ENCODE results near the gene FSCN2. TPM values are rescaled to one million over a fixed set of nuclear protein-coding genes. Genes with fewer than 3 reads are reported as not detected.
"Not testable (repeated sequence)": the region's sequence is repeated elsewhere in the genome, so short reads cannot be mapped to it uniquely, and the experiment has no call there.

FSCN2 gene
- total RNA-seq, 1 donor from 2014 or later, result 1.7 TPM

DNA sequence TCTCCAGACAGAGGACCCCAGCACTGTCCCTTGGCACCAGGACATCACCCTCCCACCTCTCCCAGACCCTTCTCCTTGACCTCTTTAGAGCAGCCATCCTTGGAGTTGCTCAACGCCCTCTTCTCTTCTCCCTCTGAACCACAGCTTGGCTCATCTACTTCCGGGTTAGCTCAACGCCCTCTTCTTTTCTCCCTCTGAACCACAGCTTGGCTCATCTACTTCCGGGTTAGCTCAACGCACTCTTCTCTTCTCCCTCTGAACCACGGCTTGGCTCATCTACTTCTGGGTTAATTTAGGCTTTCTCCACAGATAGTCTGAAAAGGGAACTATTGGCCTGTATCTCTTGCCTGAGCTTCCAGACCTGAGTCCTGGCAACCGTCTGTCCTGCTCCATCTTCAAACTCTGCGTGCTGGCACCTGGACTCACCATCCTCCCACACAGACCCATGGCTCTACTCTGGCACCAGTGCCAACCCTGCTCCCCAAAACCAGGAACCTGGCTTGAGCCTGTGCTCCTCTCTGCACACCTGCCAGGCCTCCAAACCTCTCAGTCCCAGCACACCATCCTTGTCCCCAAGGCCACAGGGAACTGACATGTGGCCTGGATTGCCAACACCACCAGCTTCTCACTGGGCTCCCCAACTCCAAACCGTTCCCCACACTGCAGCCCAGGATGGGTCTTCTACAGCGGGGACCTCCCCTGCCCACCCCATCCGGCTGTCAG lies 49.3 kb downstream of the FSCN2 start:
- no peak for DNase-seq

DNA sequence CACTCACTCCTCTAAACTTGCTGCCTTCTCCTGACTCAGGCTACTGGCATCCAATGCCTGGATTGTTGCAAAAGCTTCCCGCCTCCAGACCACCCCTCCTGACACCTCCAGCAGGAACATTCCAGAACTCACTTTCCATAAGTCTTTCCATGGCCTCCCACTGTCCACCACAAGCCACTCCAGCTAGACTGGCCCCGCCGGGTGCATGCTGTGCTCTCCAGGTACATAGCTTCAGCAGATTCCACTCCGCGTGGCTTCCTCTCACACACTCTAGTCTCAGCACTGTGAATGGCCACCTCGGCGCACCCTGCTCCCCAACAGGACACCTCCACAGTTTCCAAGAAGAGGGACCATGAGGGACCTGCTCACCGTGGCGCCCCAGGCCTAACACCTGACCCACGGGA lies 49.9 kb downstream of the FSCN2 start:
- no peak for DNase-seq

DNA sequence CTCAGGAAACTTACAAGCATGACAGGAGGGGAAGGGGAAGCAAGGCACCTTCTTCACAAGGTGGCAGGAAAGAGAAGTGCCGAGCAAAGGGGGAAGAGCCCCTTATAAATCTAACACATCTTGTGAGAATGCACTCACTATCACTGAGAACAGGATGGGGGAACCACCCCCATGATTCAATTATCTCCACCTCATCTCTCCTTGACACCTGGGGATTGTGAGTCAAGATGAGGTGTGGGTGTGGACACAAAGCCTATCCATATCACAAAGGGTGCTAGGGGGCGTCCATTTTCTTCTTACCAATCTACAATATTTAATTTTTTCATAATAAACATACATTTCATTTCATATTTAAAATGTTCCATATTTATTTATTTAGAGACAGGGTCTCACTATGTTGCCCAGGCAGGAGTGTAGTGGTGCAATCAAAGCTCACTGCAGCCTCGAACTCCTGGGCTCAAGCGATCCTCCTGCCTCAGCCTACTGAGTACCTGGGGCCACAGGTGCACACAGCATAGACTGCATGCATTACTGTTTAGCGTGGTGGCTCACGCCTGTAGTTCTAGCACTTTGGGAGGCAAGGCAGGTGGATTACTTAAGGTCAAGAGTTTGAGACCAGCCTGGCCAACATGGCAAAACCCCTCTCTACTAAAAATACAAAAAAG lies 50.5 kb downstream of the FSCN2 start:
- DNase-seq, result no peak

DNA sequence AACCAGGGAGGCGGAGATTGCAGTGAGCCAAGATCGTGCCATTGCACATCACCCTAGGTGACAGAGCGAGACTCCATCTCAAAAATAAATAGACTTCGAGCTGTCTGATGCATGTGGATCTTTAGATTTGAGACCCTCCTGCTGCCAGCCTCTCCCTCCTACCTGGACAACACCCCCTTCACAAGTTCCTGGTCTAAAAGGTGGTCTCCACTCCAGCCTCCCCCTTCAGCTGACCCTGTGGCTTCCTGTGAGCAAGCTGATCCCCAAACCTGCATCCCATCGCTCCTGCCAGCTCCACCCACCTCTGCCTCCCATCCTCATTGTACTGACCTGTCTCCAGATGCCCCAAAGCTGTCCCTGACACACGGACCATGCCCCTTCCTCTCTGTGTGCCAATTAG lies 51.1 kb downstream of the FSCN2 start:
- no peak for DNase-seq

DNA sequence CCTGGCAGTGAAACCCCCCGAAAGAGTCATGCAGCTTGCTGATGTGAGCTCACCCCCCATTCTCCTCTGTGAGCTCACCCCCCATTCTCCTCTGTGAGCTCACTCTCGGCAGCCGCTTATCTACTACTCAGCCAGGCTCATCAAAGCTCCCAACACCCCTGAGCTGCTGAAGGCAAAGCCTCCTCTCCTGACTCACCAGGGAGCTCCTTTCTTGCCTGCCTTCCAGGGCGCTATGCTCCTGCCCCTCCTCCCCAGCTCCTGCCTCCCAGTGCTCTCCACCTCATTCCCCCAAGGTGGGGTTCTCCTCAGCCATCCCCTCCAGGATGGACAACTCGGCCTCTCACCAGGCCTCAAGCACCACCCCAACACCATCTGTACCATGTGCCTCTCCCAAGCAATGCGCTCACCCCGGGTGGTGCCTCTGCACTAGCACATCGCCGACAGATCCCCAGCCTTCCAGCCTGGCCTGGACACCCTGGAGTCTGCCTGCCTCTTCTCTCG lies 51.7 kb downstream of the FSCN2 start:
- no peak for DNase-seq

DNA sequence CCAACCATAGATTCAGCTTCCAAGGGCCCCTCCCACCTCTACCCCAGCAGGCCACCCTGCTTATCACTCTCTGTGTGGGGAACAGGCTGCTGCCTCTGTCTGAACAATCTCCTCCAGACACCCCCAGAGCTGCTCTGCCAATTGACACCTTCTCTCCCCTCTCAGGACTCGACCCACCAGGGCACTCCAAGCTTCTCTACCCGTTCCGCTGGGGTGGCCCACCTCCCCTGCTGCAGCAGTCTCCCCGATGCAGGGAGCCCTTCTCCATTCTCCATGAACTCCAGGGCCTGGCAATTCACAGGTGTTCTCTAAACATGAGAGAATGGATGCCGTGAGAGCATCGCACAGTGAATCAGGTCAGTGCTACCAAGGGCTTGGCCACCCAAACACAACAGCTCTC lies 52.3 kb downstream of the FSCN2 start:
- DNase-seq, result no peak

DNA sequence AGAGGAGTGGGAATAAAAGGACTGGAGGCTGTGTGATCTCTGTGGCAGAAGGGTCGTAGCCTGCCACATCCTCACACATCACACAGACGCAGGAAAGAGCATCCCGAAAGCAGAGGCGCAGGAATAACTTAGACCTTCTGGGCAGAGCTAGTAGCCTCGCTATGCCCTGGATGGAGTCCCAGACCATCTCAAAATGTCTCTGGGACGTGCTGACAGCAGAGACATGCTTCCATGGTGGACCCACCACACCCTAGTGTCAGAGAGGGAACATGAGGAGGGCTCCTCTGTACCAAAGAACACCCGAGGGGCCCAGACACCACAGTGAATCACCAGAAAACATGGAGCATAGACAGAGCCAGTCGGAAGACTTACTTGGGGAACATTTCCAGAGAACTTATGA lies 53.6 kb downstream of the FSCN2 start:
- DNase-seq, result no peak

DNA sequence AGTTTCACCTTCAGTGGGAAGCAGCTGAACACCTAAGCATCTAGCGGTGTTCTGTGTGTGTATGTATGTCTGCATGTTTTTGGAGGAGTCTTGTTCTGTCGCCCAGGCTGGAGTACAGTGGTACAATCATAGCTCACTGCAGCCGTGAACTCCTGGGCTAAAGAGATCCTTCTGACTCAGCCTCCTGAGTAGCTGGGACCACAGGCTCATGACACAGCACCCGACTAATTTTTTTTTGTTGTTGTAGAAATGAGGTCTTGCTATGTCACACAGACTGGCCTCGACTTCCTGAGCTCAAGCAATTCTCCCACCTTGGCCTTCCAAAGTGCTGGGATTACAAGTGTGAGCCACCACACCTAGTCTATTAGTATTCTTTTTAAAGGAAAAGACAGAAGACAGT lies 54.2 kb downstream of the FSCN2 start:
- DNase-seq, result no peak

DNA sequence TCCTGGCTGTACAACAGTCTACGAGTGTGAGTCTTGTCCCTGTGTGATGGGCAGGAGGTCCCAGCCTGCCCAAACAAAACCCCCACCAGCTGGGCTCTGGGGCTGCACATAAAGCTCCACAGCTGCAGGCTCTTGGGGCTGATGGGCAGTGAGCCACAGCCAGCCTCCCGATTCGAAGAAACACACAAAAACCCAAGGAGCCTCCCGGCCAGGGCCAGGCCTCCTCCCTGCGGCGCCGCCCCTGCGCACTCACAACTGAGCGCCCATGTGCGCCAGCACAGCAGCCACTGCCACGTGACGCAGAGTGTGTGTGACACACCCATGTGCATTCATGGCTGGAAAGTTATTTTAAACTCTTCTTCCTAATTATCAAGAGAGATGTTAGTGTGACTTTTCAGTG lies 54.6 kb downstream of the FSCN2 start:
- DNase-seq, result peak; percentile 31

DNA sequence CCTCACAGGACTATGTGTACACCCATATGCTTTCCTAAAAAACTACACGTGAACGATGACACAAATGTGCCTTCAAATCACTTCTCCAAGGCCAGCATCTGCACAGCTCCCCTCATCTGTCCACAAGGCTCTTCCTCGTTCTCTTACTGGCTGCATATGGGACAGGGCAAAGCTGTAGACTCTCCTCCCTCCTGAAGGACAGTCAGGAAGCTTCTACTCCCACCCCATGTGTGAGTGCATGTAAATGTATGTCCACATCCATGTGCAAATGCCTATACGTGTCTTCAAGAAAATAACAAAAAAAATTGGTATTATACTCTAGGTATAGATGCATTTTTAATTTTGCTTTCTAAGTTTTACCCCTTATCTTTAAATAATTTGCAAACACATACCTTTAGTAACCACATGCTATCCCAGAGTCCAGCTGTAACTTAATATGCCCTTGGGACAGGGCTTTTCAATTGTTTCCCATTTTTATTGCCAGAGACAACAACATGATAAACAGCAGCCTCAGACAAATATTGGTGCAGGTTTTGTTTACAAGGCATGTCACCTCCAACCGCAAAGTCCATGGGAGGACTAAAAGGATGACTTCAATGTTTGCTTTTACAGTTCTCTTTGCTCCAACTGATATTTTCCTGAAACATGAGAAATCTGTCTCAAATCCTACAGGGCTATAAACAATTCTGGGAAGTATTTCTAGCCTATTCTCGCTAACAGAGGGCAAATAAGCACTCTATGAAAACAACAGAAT lies 55.6 kb downstream of the FSCN2 start:
- DNase-seq, result no peak

DNA sequence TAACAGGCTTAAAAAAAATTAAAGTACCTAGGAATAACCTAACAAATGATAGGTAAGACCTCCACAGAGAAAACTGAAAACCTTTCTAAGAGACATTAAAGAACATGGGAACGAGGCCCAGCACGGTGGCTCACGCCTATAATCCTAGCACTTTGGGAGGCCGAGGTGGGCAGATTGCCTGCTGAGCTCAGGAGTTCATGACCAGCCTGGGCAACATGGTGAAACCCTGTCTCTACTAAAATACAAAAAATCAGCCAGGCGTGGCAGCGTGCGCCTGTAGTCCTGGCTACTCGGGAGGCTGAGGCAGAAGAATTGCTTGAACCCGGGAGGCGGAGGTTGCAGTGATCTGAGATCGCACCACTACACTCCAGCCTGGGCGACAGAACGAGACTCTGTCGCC lies 56.6 kb downstream of the FSCN2 start:
- DNase-seq, result not testable (repeated sequence)

DNA sequence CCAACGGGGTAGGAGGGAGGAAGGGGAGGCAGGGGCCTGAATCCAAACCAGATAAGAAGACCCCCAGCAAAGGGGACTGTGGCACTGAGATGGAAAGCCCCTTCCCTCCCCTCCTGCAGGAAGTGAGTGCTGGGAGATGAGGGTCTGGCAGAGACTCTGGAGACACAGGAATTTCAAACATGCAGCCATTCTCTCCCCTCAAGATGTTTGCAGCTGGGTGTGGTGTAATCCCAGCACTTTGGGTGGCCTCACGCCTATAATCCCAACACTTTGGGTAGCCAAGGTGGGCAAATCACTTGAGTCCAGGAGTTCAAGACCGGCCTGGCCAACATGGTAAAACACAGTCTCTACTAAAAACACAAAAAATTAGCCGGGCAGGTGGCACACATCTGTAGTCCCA lies 57.9 kb downstream of the FSCN2 start:
- no peak for DNase-seq

Small RNAs within 50 kb of the gene (small RNA-seq; reads per million reads assigned to genes)
- gene RF00019 (ENCODE audit: low replicate concordance), result not detected

Other genes with a start within 250 kb of the FSCN2 start
- gene SLC38A10, start 233.1 kb upstream of the FSCN2 start, total RNA-seq, result 52.7 TPM
- gene BAHCC1, start 132.9 kb upstream of the FSCN2 start, total RNA-seq, result 13.7 TPM
- 1,628 TPM for gene ACTG1, start 15.6 kb upstream of the FSCN2 start, total RNA-seq
- gene FAAP100, start 24.0 kb downstream of the FSCN2 start, total RNA-seq, result 17.8 TPM
- gene NPLOC4, start 108.7 kb downstream of the FSCN2 start, total RNA-seq, result 50.7 TPM
- gene TSPAN10, start 108.8 kb downstream of the FSCN2 start, total RNA-seq, result 1.0 TPM
- gene PDE6G, start 128.2 kb downstream of the FSCN2 start, total RNA-seq, result not detected
- gene OXLD1, start 138.2 kb downstream of the FSCN2 start, total RNA-seq, result 6.3 TPM
- 5.6 TPM for gene CCDC137, start 138.4 kb downstream of the FSCN2 start, total RNA-seq
- gene ARL16, start 155.4 kb downstream of the FSCN2 start, total RNA-seq, result 32.1 TPM
- 31.7 TPM for gene HGS, start 155.6 kb downstream of the FSCN2 start, total RNA-seq
- 12.2 TPM for gene MRPL12, start 175.0 kb downstream of the FSCN2 start, total RNA-seq
- gene SLC25A10, start 183.9 kb downstream of the FSCN2 start, total RNA-seq, result 10.6 TPM

All from tongue (tissue), 3 donors.